Measurements from ENCODE around the gene SCARB1.

GRCh38 chr12:124848621-124849380 lies 14.9 kb downstream of the SCARB1 start:
- no peak for TF ChIP-seq EZH2 (IDR thresholded peaks at IDR 0.05; ENCODE audit: low read length, missing control alignments)
- no peak for TF ChIP-seq CTCF (conservative IDR thresholded peaks at IDR 0.05 in 1 of 2, IDR thresholded peaks at IDR 0.05 in 1 of 2; ENCODE audit: low read depth in 1 of 2, low read length in 2 of 2)
